Naive thymus-derived CD8-positive, alpha-beta T cell (primary cell): ENCODE measurements around the gene EYA4. TPM values are rescaled to one million over a fixed set of nuclear protein-coding genes. Genes with fewer than 3 reads are reported as not detected.

ENCODE experiments used
- ATAC-seq, 2 donors: fragments of 150-1000 bp; cut with Tn5 transposase in 1 of 2; sonication (Bioruptor Pico), chemical (Tn5 transposase) in 1 of 2; 1 replicate in 1 of 2; 2 replicates in 1 of 2; pipeline ENCODE4 v1.10.0; 2021; ENCODE audit warnings: mild to moderate bottlenecking in 2 of 2, moderate library complexity in 2 of 2
- POLR2A ChIA-PET: fragments of 350-600 bp; sonication (Branson Sonifier 250); formaldehyde crosslinking; loops from one replicate; lab custom pipeline; 2021; ENCODE audit warnings: antibody characterized with exemption; lab: Charles Lee
- DNase-seq, 10 donors: peaks; one replicate each; pipeline versions ENCODE4 v3.0.0 to v3.0.0-alpha.2; 2020 to 2022
- H3K27ac Mint-ChIP-seq, 10 donors: one replicate each; pipeline ENCODE4 v1.8.0; 2020 to 2022; ENCODE audit warnings: mild to moderate bottlenecking in 10 of 10, mixed read lengths in 10 of 10, moderate library complexity in 4 of 10, inconsistent platforms in 1 of 10
- H3K27me3 Mint-ChIP-seq, 5 donors: one replicate each; pipeline ENCODE4 v1.8.0; 2021 to 2022; ENCODE audit warnings: mixed read lengths in 5 of 5
- H3K36me3 Mint-ChIP-seq, 3 donors: one replicate each; pipeline ENCODE4 v1.8.0; 2020 to 2022; ENCODE audit warnings: mixed read lengths in 3 of 3, mild to moderate bottlenecking in 2 of 3, inconsistent platforms in 1 of 3
- H3K4me1 Mint-ChIP-seq, 4 donors: one replicate each; pipeline ENCODE4 v1.8.0; 2021 to 2022; ENCODE audit warnings: mixed read lengths in 4 of 4
- H3K4me3 Mint-ChIP-seq, 10 donors: one replicate each; pipeline ENCODE4 v1.8.0; 2020 to 2022; ENCODE audit warnings: mild to moderate bottlenecking in 10 of 10, mixed read lengths in 10 of 10, moderate library complexity in 6 of 10, inconsistent platforms in 1 of 10
- H3K9me3 Mint-ChIP-seq, 9 donors: one replicate each; pipeline ENCODE4 v1.8.0; 2020 to 2022; ENCODE audit warnings: mixed read lengths in 9 of 9, mild to moderate bottlenecking in 3 of 9, inconsistent platforms in 1 of 9, moderate library complexity in 1 of 9
- polyA plus RNA-seq, 3 donors: library from polyadenylated mRNA; unstranded; fragments of 300-500 nt; fragmentation: Illumina TruSeq; gene quantifications; one replicate each; pipeline ENCODE4 v1.2.3, GENCODE V29; 2021
- total RNA-seq, 8 experiments: library from RNA in 2 of 8; stranded (reverse) in 2 of 8; gene quantifications; one replicate each; pipeline ENCODE4 v1.2.3 and lab custom pipeline; 2021 to 2026

Gene EYA4
- total and polyA plus RNA-seq, 5 experiments from 2014 or later, result not detected

- ATAC-seq, result no peak
- Mint-ChIP-seq H3K9me3 (peaks cover 0 to 4% (median 0%) of the 10 kb centered on the region in 9 donors), H3K4me3 (no peak overlapping the region), H3K27me3 (peaks cover 0 to 2% (median 0%) of the 10 kb centered on the region in 5 donors), H3K36me3 (no peaks in the 10 kb centered on the region), H3K4me1 (no peaks in the 10 kb centered on the region), H3K27ac (no peak overlapping the region)
- no peak for DNase-seq
- POLR2A ChIA-PET, result no interaction called here
Observed at GRCh38 chr6:133277228-133277899, 36.2 kb downstream of the EYA4 start.

DNA sequence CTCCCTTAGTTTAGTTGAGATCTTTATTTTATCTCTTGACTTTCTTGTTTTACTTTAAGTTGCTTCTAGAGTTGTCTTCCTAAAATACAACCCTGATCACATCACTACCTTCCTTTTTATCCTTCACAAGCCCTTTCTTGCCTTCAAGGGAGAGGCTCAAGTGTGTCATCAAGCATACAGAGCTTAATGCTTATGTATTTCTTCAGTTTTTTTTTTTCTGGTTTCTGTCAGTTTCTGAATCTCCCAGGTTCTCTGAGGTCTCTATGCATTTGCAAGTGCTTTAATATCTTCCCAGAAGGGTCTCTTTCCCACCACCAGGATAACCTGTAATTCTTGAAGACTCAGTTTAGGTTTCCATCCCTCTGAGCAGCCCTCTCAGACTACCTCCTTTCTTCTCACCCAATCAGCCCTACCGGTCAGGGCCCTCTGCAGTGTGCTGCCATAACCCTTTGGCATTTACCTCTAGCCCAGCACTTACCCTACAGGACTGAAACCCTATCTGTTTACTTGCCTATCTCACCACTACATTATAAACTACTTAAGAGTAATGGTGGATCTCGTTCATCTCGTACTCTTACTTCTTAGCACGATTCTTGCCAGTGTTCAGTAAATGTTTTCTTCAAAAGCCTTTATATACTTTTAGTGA lies 36.9 kb downstream of the EYA4 start:
- no peak overlapping the region for H3K27ac Mint-ChIP-seq
- no peaks in the 10 kb centered on the region for H3K4me1 Mint-ChIP-seq
- no peak overlapping the region for H3K4me3 Mint-ChIP-seq
- H3K9me3 Mint-ChIP-seq, result peaks cover 0 to 4% (median 0%) of the 10 kb centered on the region in 9 donors
- ATAC-seq (no peak), DNase-seq (no peak)
- POLR2A ChIA-PET, result no interaction called here
- H3K36me3 Mint-ChIP-seq, result no peaks in the 10 kb centered on the region
- H3K27me3 Mint-ChIP-seq, result peaks cover 0 to 2% (median 0%) of the 10 kb centered on the region in 5 donors

DNA sequence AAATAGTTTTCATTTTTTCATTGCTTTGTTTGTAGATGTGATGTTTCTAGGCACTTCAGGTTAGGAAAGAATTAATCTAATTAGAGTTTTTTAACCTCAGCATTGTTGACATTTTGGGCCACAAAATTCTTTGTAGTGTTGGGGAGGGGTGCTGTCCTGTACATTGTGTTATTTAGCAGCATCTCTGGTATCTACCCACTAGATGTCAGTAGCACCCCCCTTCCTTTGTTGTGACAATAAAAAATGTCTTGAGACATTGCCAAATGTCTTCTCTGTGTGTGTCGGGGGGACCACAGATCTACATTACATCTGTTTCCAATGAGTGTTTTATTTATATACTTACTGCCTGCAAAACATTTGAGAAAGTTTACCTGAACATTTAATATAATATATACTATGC lies 45.6 kb downstream of the EYA4 start:
- peaks cover 2 to 14% (median 9%) of the 10 kb centered on the region in 5 donors for H3K27me3 Mint-ChIP-seq
- H3K4me1 Mint-ChIP-seq, result no peaks in the 10 kb centered on the region
- H3K27ac Mint-ChIP-seq, result no peak overlapping the region
- DNase-seq (no peak), ATAC-seq (no peak)
- peaks cover 0 to 7% (median 0%) of the 10 kb centered on the region in 9 donors for H3K9me3 Mint-ChIP-seq
- H3K4me3 Mint-ChIP-seq, result no peak overlapping the region
- no peaks in the 10 kb centered on the region for H3K36me3 Mint-ChIP-seq
- POLR2A ChIA-PET, result no interaction called here

GRCh38 chr6:133288662-133289061 lies 47.5 kb downstream of the EYA4 start:
- DNase-seq (no peak), ATAC-seq (no peak)
- Mint-ChIP-seq H3K9me3 (peaks cover 0 to 7% (median 0%) of the 10 kb centered on the region in 9 donors), H3K4me1 (no peaks in the 10 kb centered on the region), H3K27me3 (peaks cover 2 to 14% (median 9%) of the 10 kb centered on the region in 5 donors), H3K36me3 (no peaks in the 10 kb centered on the region), H3K4me3 (no peak overlapping the region), H3K27ac (no peak overlapping the region)
- POLR2A ChIA-PET, result no interaction called here

DNA sequence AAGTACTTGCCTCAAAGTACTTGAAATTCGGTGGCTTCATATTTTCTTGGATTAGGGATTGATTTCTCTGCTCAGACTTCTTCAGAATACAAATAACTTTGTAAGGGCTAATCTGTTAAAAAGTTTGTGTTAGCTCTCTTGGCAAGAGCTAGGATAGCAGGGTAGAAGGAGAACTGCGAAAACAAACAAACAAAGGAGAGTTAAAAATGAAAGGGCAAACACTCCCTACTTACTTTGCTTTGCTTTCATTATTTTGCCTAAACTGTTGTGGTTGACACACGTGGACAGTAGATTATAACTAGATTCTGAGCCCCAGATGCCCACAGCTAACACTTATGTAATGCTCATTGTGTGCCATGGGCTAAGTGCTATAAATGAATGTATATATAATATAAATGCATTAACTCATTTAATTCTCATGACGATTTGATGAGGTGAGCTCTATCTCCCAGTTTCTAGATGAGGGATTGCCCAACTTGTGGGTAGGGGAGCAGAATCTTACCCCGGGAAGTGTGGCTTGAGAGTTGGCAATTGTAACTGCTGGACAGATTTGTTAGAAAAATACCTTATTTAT lies 48.7 kb downstream of the EYA4 start:
- Mint-ChIP-seq H3K4me3 (no peak overlapping the region), H3K36me3 (no peaks in the 10 kb centered on the region), H3K9me3 (peaks cover 0 to 7% (median 0%) of the 10 kb centered on the region in 9 donors), H3K27me3 (peaks cover 0 to 14% (median 4%) of the 10 kb centered on the region in 5 donors), H3K4me1 (no peaks in the 10 kb centered on the region), H3K27ac (no peak overlapping the region)
- ATAC-seq, result no peak
- POLR2A ChIA-PET, result no interaction called here
- no peak for DNase-seq

DNA sequence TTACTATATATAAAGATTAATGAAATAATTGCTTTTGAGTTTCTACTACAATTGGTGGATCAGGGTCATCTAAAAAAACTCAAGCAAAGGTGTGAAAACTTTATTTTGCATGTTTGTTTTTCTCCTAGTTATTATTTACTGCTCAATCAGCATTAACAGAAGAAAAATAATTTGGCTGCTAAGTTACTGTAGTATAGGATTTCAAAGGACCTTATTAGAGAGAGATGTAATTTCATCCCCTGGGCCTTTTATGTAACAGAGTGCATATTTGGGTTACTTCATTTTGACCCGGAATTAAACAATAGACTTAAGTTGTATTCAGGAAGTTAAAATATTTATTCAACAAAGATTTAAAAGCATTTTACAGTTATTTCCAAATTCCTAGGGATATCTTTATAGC lies 49.8 kb downstream of the EYA4 start:
- no peak for ATAC-seq
- Mint-ChIP-seq H3K4me1 (no peaks in the 10 kb centered on the region), H3K9me3 (peaks cover 0 to 7% (median 0%) of the 10 kb centered on the region in 9 donors), H3K27me3 (peaks cover 0 to 7% (median 0%) of the 10 kb centered on the region in 5 donors), H3K27ac (no peak overlapping the region), H3K4me3 (no peak overlapping the region), H3K36me3 (no peaks in the 10 kb centered on the region)
- DNase-seq, result no peak
- POLR2A ChIA-PET, result no interaction called here

GRCh38 chr6:133291671-133292070 lies 50.5 kb downstream of the EYA4 start:
- POLR2A ChIA-PET, result no interaction called here
- H3K27ac Mint-ChIP-seq, result no peak overlapping the region
- H3K4me3 Mint-ChIP-seq, result no peak overlapping the region
- ATAC-seq, result no peak
- peaks cover 0 to 10% (median 0%) of the 10 kb centered on the region in 5 donors for H3K27me3 Mint-ChIP-seq
- H3K9me3 Mint-ChIP-seq, result peaks cover 0 to 7% (median 0%) of the 10 kb centered on the region in 9 donors
- no peaks in the 10 kb centered on the region for H3K36me3 Mint-ChIP-seq
- DNase-seq, result no peak
- H3K4me1 Mint-ChIP-seq, result no peaks in the 10 kb centered on the region

DNA sequence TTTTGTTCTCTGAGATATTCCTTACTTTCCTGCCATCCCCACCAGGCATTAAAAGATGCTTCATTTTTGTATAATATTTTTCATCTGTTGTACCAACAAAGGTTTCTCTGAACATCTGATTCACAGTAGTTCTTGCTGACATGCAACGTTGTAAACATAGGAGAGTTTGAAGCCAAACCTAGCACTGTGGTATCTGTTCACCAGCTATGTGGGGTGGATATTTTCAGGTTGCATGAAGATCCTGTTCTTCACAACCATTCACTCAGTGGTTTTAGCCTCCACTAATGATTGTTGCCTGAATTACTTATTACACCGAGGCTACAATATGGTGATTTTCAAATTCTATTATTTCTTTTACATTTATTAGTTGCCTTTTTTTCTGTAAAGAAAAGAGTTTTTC lies 56.5 kb downstream of the EYA4 start:
- Mint-ChIP-seq H3K4me3 (no peak overlapping the region), H3K4me1 (no peaks in the 10 kb centered on the region), H3K27me3 (peaks cover 0 to 8% (median 0%) of the 10 kb centered on the region in 5 donors), H3K9me3 (peaks cover 0 to 4% (median 0%) of the 10 kb centered on the region in 9 donors), H3K27ac (no peak overlapping the region), H3K36me3 (no peaks in the 10 kb centered on the region)
- no peak for DNase-seq
- ATAC-seq, result no peak
- POLR2A ChIA-PET, result no interaction called here

DNA sequence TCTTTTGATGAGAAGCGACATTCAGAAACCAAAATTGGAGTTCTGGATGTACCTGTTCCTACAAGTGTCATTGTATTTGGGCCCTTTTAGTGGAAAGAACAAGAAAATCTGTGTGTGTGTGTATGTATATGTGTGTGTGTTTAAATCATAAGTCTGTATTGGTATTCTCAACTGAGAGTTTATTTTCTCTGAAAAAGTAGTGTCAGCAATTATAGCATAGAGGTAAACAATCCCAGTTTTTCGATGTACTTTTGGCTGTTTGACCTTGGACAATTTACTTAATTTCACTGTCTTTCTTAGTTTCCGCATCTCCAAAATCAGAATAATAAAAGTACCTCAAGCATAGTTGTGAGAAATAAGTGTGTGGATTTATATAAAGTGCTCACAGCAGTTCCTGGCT lies 57.2 kb downstream of the EYA4 start:
- no peak for DNase-seq
- Mint-ChIP-seq H3K4me3 (no peak overlapping the region), H3K27ac (no peak overlapping the region), H3K27me3 (peaks cover 0 to 8% (median 0%) of the 10 kb centered on the region in 5 donors), H3K9me3 (peaks cover 0 to 4% (median 0%) of the 10 kb centered on the region in 9 donors), H3K36me3 (no peaks in the 10 kb centered on the region), H3K4me1 (no peaks in the 10 kb centered on the region)
- POLR2A ChIA-PET, result no interaction called here
- ATAC-seq, result no peak

- ATAC-seq (no peak), DNase-seq (no peak)
- POLR2A ChIA-PET, result no interaction called here
- Mint-ChIP-seq H3K9me3 (peaks cover 0 to 4% (median 0%) of the 10 kb centered on the region in 9 donors), H3K4me1 (no peaks in the 10 kb centered on the region), H3K4me3 (no peak overlapping the region), H3K27ac (no peak overlapping the region), H3K36me3 (no peaks in the 10 kb centered on the region), H3K27me3 (peaks cover 0 to 8% (median 0%) of the 10 kb centered on the region in 5 donors)
Observed at GRCh38 chr6:133298801-133299200, 57.6 kb downstream of the EYA4 start.

GRCh38 chr6:133300896-133301295 lies 59.7 kb downstream of the EYA4 start:
- H3K9me3 Mint-ChIP-seq, result peaks cover 0 to 4% (median 0%) of the 10 kb centered on the region in 9 donors
- H3K27me3 Mint-ChIP-seq, result peaks cover 0 to 16% (median 0%) of the 10 kb centered on the region in 5 donors
- POLR2A ChIA-PET, result no interaction called here
- no peaks in the 10 kb centered on the region for H3K36me3 Mint-ChIP-seq
- ATAC-seq (no peak), DNase-seq (no peak)
- no peak overlapping the region for H3K27ac Mint-ChIP-seq
- no peak overlapping the region for H3K4me3 Mint-ChIP-seq
- no peaks in the 10 kb centered on the region for H3K4me1 Mint-ChIP-seq

DNA sequence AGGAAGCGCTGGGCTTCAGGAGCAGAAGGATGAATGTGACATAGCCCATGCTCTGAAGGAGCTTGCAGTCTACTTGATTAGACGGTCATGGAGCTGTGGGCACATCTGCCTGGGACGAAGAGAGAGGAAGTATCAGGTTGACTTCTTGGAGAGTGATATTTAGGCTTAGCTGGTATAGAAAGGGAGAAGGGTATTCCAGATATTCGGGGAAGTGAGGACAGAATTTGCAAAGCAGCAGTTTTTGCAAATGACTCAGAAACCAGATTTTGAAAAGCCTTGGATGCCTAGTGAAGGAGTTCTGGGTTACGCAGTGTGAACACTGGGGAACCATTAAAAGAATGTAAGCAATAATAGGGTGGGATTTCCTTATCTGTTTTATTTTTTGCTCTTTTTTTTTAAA lies 60.7 kb downstream of the EYA4 start:
- POLR2A ChIA-PET, result no interaction called here
- no peak overlapping the region for H3K4me3 Mint-ChIP-seq

GRCh38 chr6:133306931-133307330 lies 65.8 kb downstream of the EYA4 start:
- no peaks in the 10 kb centered on the region for H3K36me3 Mint-ChIP-seq
- no peak for DNase-seq
- H3K27me3 Mint-ChIP-seq, result peaks cover 2 to 15% (median 6%) of the 10 kb centered on the region in 5 donors
- H3K4me1 Mint-ChIP-seq, result no peaks in the 10 kb centered on the region
- ATAC-seq, result no peak
- H3K9me3 Mint-ChIP-seq, result peaks cover 0 to 10% (median 3%) of the 10 kb centered on the region in 9 donors
- POLR2A ChIA-PET, result no interaction called here
- H3K27ac Mint-ChIP-seq, result peak overlapping the region in 1 of 10 donors; percentile 46
- no peak overlapping the region for H3K4me3 Mint-ChIP-seq

More for the DNA sequence above, 60.7 kb downstream of the EYA4 start:
- no peak overlapping the region for H3K27ac Mint-ChIP-seq
- ATAC-seq (no peak), DNase-seq (no peak)
- peaks cover 0 to 13% (median 0%) of the 10 kb centered on the region in 5 donors for H3K27me3 Mint-ChIP-seq
- no peaks in the 10 kb centered on the region for H3K9me3 Mint-ChIP-seq
- no peaks in the 10 kb centered on the region for H3K36me3 Mint-ChIP-seq
- no peaks in the 10 kb centered on the region for H3K4me1 Mint-ChIP-seq
